LoVo (cell line): ENCODE measurements around the gene HECTD2.
"Not testable (repeated sequence)": the region's sequence is repeated elsewhere in the genome, so short reads cannot be mapped to it uniquely, and the experiment has no call there.

Experiments used
- DNase-seq: peaks from one replicate; pipeline ENCODE4 v3.0.0-alpha.2; 2016; ENCODE audit warnings: low spot score

The HECTD2 gene

DNA sequence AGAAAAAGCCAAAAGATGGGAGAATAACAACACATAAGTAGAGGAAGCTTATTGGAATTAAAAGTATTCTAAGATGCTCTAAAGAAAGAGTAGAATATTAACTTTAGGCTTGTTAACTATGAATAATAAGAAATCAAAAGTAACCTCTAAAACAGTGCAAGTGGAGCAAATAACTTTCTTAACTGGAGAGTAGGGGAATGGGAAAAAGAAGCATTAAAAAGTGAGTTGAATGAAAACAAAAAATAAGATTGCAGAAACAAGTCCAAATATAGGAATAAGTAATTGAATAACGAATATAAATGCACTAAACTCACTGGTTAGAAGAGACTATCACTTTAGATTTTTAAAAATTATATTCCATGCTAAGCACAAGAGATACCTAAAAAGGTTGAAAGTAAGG, 63.9 kb downstream of the HECTD2 start:
- DNase-seq, result no peak

DNA sequence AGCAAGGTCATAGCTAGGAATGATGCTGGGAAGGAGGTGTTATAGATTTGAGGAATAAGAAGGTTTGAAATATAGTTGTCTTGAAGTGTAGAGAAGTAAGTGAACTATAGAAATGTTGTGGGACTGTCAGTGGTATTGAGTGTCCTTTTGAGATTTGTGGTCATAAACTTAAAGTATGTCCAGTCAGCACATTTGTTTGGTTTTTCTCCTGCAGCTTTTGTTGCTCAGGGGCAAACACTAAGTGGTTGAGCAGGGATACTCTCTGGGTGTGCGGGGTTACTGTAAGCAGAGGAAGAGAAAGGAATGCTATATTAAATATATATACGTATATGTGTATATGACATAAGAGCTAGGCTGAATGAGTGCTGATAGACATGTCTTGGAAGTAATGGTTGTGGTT, 67.1 kb downstream of the HECTD2 start:
- no peak for DNase-seq

DNA sequence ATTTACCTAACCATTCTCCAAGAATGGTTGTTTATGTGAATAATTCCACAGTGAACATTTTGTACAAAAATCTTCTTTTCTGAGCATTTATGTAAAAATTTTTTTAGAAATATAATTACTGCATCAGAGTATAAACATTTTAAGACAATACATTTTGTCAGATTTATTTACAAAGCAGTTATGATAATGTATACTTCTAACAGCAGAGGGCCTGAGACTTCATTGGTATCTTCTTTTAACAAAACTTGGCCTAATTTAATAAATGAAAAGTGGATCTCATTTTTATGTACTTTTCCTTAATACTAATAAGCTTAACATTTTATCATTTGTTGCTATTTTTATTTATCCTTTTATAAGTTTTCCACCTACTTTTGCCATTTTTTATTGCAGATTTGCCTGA, 69.4 kb downstream of the HECTD2 start:
- no peak for DNase-seq

DNA sequence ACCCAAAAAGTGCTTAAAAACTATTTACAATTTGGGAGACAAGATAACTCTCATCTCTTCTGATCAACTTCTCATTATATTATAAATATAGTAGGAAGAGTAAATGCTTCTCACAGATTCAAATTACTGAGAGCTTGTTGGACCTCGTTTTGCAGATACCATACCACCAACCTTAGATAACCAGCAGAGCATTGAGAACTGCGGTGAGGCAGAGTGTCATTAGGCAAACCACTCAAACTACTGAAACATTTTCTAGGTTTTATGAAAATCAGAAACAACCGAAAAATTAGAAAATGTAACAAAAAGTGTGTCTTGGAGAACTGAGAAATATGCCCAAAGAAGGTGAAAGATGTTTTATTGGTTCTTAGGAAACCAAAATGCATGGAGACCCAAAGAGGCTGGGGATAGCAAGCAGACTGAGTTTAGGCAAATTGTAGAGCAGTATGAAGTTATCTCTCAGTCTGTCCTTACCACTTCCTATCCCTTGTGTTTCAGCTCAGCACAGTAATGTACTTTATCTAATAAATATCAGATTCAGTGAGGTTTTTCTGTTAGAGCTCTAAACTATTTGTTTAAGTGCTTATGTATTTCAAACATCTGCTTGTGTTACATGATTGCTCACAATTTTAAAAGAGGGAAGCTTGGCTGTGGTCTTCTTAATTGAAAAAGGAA, 77.9 kb downstream of the HECTD2 start:
- DNase-seq, result no peak

DNA sequence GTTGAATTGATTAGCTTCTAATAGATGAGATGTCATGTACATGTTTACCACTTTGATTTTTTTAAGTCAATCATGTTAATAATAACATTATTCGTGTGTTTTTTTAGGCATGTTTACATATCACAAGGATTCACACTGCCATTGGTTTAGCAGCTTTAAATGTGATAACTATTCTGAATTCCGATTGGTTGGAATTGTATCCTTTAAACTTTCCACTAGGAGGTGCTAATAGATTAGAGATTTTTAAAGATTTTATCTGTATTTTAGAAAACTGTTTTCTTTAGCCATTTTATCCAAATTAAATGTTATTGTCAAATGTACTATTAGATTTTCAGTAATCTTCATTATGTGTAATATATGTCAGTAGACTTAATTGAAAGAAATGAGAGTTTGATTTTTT, 83.2 kb downstream of the HECTD2 start:
- peak; percentile 50 for DNase-seq

DNA sequence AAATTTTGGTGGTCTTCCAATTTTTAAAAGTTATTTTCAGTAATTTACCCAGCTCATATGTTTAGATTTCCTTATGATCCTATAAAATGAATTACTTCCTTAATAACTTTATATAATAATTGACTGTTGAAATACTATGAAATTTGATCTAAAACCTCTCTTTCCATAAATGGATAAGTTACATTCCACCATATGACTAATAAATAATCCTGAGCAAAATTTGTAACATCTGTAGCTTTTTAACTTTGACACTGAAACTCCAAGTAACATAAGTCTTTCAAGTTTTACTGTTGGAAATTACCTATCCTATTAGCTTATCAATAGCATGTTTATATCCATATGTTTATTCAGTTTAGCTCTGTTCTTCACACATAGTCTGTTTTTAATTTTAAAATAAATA, 85.3 kb downstream of the HECTD2 start:
- DNase-seq, result no peak

DNA sequence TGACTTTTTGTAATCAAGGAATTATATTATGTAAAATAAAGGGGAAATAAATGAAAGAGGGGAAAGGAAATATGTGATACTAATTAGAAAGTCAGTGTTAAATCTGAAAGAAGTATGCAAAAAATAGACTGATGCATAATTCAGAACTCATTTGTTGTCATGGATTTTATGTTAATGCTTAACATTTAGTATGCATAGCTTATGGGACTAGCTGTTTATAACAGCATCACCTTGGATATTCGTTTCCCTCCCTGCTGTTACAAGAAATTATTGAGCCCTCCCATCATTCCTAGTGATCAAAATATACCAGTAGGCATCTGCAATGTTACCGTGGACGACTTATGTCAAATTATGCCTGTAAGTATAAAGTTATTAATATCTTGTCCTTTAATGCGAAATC, 85.9 kb downstream of the HECTD2 start:
- DNase-seq, result no peak

DNA sequence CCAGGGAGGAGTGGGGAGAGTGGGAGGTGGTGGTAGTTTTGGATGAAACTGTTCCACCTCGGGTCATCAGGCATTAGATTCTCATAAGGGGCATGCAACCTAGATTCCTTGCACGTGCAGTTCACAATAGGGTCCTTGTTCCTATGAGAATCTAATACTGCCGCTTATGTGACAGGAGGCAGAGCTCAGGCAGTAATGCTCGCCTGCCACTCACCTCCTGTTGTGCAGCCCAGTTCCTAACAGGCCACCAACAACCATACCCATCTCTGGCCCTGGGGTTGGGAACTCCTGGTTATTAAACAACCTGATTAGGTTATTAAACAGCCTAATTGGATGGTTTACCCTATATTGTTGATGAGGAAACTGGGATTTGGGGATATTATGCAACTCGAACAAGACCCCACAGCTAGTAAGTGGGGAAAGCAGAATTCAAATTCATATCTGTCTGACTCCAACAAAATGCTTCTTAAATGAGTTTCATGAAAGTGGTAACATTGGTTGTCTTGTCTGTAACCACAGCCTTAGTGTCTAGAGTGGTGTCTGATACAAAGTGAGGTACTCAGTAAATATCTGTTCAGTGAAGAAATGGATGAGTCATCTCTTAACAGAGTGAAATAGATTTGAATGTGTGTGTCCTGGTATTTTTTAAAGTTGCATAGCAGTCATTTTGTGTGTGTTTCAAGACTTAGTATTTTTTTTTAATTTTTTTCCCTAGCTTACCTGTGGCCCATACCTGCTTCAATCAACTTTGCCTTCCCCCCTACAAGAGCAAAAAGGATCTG, 101.6 kb downstream of the HECTD2 start:
- DNase-seq, result no peak

DNA sequence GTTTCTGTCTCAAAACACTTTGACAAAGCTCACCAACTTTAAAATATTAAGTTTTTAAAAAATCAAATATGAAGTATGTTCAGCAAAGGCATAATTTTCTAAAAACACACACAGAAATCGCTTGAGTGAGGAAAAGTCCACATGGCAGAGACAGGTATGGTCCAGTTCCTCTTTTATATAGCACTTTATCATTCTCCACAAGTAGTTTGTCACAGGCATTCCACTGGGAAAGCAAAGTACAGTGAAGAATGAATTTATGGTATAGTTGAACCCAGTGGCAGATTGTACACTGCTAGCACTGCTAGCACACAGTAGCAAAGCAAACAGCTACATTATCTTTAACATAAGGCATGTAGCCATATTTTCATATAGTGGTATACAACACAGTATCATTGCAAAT, 102.3 kb downstream of the HECTD2 start:
- DNase-seq, result no peak

DNA sequence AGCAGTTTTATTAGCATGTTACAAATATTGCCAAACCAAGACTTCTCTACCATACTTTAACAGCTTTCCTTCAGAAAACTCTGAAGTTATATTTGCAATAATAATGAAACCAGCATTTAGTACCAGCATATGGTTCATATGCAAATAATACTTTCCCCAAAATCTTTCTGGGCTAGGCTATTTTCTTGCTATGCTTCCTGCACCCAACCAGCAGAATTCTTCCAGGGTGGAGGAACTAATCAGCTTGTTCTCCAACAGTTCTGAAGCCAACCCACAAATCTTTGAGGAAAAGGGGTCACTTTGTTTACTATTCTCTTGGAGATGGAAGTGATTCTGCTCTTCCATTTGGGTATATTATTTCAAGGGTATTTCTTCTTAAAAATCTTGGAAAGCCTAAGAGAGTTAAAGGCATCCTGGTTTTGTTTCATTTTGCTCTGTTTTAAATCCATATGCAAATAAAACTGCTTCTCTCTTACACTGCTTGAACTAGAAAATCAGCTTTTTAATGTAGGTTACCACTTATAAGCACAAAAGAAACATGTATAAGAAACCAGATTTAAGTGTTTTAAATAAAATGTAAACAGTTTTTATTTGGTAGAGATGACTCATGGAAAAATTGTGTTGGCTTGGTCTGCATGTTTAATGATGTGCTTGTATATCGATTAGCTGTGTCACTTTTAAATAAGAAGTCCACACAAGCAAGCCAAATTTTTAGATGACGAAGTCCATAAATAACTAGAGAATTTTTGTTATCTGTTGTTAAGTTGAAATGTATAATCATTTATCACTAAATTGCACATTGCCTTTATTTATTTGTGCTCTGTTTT, 103.7 kb downstream of the HECTD2 start:
- no peak for DNase-seq

DNA sequence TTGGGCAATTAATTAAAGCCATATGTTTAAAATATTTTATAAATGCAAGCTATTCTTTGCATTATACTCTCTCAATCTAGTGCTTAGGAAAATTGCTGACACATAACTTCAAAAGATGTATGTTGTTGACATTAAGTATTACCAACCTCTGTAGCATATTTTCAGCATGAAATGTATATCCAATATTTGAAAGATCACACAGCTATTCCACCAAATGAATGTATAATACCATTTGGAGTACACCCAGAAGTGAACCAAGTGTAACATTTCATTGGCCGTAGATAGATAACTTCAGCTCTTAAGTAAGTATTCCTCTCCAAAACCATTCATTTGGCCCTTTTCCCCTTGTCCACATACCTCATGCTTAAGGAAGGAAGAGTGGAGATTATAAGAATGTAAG, 104.6 kb downstream of the HECTD2 start:
- no peak for DNase-seq

DNA sequence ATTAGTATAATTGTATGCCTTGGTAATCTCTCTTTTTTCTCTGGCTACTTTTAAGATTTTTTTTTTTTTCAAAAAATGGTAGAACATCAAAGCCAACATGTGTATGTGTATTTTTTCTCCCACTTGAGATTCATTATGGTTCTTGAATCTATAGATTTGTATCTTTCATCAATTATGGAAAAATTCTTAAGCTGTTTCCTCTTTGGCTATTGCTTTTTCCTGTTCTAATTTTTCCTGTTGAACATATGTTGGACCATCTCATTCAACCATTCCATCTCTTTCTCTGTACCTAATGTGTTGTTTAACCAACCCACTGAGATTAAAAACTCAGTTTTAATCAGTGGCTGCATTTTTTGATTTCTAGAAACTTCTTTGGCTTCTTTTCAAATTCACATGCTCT, 107.2 kb downstream of the HECTD2 start:
- no peak for DNase-seq

DNA sequence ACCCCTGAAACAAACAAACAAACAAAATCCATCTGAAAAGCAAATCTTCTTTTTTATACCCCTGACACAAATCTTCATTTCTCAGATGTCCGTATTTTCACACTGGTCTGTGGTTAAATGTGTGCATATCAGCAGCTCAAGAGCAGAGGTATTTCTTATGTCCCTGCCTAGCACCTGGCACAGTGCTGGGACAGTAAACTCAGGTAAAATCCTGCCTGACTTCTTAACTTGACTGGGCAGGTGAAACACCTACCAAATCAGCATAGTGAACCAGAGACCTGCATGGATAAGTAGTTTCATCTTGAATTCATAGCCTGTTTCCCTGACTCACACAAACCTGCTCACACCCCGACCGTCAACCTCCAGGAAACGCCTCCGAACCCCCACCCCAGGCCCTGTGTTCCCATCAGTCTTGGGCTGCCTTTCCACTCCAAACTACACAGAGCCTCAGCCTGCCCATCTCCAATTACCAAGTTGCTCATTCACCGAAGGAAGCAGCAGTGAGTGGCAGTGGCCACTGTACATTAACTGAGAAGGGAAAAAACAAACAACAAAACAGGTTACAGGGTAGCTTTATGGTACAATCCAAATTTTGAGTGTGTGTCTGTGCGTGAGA, 109.9 kb downstream of the HECTD2 start:
- no peak for DNase-seq

DNA sequence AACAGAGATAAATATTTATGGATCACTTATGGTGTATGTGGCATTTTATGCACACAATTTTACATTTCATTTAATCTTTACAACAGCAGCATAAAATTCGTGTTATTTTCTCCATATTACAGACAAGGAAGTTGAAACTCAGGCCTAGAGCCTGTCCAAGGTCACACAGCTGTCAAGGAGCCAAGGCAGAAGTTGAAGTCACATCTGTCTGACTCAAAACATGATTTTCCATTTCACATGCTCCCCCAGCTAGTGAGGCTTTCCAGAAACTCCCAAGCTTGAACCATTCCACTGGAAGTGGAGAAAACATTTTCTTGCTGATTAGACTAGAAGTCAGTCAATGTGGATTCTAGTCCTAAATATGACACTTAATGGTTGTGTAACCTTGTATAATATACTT, 110.5 kb downstream of the HECTD2 start:
- no peak for DNase-seq

DNA sequence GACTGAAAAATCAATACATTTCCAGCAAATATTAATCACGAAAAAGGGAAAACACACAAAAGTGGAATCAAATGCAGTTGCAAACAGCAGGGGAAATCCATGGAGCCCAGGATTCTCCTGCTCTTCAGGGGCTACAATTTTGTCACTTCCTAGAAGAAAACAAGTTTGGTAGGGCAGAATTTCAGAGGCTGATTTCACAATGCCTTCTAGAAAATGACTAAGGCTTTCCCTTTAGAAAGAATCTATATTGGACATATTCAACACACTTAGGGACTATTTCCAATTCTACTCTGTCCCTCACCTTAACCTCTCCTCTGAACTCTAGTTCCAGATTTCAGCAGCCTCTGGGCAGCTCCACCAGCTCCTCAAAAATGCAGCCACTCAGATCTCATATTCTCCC, 111.3 kb downstream of the HECTD2 start:
- no peak for DNase-seq

DNA sequence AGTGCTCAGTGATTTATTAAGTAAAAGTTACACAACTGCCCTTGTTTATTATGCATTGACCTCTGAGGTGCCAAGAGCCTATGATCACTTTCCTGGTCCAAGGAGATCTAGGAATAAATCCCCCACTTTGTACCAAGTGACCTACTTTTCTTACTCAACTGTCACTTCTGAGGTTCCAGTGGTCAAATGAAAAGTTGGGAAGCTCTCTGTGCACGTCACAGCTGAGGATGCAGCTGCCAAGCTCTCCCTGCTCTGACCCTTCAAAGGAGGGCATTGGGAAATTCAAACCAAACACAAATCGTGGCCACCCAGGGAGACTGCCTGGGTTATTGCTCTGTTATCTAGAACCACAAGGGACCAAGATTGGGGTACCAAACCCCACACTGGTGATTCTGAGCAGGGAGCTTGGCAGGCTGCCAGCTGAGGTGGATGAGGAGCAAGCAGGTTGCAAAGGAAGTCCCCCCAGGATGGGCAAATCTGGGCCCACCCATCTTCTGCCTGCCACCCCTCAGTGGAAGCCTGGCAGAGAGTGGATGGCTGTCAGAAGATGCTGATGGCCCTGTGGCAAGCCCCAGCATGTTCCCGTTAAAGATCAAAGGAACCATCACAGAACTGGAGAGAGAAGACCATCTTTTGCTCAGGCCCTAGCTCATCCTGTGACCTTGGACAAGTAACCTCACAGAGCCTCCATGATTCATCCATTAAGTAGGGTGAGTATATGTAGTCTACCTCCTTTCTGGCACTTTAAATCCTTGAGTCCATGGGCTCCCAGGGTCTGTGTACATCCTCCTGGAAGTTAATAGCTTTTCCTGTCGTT, 116.0 kb downstream of the HECTD2 start:
- DNase-seq, result no peak

DNA sequence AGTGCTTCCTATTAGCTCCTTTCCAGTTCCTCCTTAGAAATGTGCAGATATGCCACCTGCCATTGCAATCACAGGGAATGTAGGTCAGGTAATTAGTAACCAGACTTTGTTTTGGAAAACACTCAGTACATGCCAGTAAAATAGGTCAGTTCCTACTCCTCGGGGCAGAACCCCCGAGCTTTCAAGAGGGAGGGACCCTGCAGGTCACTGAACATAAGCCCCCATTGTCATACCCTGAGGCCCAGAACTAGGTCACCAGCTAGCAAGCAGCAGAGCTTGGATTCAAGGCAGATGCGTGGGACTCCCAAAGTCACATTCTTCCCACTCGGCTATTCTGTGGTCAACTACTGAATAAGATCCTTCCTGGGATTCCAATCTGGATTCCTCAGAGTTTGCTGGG, 117.9 kb downstream of the HECTD2 start:
- DNase-seq, result no peak

DNA sequence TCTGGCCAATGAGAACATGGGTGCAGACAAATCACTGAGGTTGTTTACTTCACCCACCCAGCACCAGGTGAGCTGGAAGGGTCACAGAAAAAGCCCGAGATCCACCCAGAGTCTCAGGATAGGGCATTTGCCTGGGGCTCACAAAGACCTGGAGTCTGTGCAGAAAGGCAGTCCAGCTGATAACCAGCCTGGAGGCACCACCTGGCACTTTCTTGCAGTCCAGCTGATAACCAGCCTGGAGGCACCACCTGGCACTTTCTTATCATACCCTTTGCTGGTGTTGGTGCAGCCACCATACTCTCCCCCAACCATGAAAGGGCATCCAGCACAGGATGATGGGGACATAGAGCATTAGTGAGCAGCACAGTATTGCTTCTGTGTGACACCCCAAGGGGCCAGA, 118.6 kb downstream of the HECTD2 start:
- DNase-seq, result no peak

DNA sequence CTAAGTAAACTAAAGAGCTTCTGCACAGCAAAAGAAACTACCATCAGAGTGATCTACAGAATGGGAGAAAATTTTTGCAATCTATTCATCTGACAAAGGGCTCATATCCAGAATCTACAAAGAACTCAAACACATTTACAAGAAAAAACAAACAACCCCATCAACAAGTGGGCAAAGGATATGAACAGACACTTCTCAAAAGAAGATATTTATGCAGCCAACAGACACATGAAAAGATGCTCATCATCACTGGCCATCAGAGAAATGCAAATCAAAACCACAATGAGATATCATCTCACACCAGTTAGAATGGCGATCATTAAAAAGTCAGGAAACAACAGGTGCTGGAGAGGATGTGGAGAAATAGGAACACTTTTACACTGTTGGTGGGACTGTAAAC, 124.6 kb downstream of the HECTD2 start:
- DNase-seq, result not testable (repeated sequence)

DNA sequence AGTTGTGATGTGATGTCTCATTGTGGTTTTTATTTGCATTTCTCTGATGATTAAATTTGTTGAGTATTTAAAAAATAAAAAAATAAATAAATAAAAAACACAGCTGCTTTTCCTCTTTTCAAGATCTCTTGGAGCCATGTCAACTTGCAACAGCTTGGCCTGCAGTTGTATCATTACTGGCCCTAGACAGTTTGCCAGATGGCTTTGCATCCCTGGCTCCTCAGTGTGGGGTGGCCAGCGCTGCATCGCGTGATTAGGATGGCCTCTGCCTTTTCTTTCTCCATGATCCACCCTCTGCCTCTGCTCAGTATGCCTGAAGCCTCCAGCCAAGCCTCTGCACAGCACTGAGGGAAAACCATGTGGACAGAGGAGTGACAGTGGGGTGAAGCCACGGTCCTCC, 126.0 kb downstream of the HECTD2 start:
- no peak for DNase-seq

DNA sequence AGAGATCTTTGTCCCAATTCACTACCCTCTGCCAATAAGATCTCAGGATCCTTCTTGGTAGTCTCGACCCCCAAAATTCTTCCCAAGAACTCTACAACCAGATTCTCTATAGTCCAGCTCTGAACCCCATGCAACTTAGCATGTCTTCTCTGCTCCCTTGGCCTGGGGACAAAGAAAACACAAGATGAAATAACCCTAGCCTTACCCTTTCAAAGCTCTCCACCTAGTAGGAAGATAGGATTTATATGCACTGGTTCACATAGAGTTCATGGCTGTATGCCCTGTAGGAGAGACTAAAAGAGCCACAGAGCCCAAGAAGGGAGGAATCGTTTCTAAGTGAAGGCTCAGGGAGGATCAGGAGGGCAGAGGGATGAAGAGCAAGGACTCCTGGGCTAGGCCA, 126.6 kb downstream of the HECTD2 start:
- DNase-seq, result no peak
